Central memory CD8-positive, alpha-beta T cell (primary cell): Measurements from ENCODE around the gene SLC24A3.

Experiments used
- ATAC-seq: fragments of 150-1000 bp; cut with Tn5 transposase; replicated peaks from 2 replicates; pipeline ENCODE4 v1.10.0; 2022; ENCODE audit warnings: mild to moderate bottlenecking, moderate FRiP score, moderate number of reproducible peaks; ENCODE audit not compliant: poor library complexity, severe bottlenecking; ENCODE audit errors: extremely low read depth
- DNase-seq, 2 donors: peaks; one replicate each; pipeline ENCODE4 v3.0.0; 2021; ENCODE audit warnings: low spot score in 2 of 2
- H3K27ac Mint-ChIP-seq: one replicate; pipeline ENCODE4 v1.8.0; 2022; ENCODE audit warnings: low read depth, mild to moderate bottlenecking, moderate library complexity, mixed read lengths
- H3K27me3 Mint-ChIP-seq: one replicate; pipeline ENCODE4 v1.8.0; 2022; ENCODE audit warnings: mixed read lengths
- H3K36me3 Mint-ChIP-seq: one replicate; pipeline ENCODE4 v1.8.0; 2022; ENCODE audit warnings: mild to moderate bottlenecking, moderate library complexity, mixed read lengths; ENCODE audit not compliant: insufficient read depth
- H3K4me1 Mint-ChIP-seq: one replicate; pipeline ENCODE4 v1.8.0; 2022; ENCODE audit warnings: mixed read lengths
- H3K4me3 Mint-ChIP-seq: one replicate; pipeline ENCODE4 v1.8.0; 2022; ENCODE audit warnings: mild to moderate bottlenecking, moderate library complexity, mixed read lengths
- H3K9me3 Mint-ChIP-seq: one replicate; pipeline ENCODE4 v1.8.0; 2022; ENCODE audit warnings: mixed read lengths

Gene SLC24A3

DNA sequence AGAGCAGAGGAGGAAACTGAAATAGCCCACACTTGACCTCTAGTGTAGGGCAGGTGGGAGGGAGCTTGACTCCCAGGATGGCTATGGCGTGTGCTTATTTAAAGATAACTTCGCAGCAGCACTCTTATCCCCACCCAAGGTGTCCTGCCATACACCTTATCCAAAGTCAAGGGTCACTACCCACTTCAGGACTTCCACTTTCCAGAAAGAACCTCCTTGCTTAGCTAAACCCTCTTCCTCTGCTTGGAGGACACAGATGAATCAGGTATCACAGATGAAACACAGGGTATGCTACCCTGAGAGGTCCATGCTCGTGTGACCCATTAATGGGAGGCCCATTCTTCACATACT lies 547.9 kb downstream of the SLC24A3 start:
- DNase-seq (no peak), ATAC-seq (no peak)
- no peaks in the 10 kb centered on the region for H3K4me1 Mint-ChIP-seq
- H3K9me3 Mint-ChIP-seq = no peaks in the 10 kb centered on the region
- no peak overlapping the region for H3K27ac Mint-ChIP-seq
- no peaks in the 10 kb centered on the region for H3K36me3 Mint-ChIP-seq
- no peak overlapping the region for H3K4me3 Mint-ChIP-seq
- H3K27me3 Mint-ChIP-seq = peaks cover 33% of the 10 kb centered on the region

DNA sequence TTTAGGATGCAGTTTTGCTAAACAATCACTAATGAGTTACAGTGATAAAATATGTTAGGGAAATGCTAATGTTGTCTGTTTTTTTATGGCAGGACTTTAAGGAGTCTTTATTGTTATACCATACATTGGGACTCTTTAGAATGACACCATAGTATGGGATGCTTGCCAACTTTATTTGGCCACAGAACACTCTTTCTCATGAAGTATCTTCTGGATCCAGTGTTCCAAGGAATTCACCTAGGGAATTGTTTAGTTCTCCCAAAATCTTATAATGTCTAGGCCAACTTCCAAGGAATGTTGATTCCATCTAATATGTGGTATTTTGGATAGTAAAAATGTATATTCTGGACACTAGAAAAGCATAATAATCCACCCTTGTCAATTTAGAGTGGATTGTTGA lies 548.9 kb downstream of the SLC24A3 start:
- H3K36me3 Mint-ChIP-seq = no peaks in the 10 kb centered on the region
- no peak overlapping the region for H3K4me3 Mint-ChIP-seq
- ATAC-seq (no peak), DNase-seq (no peak)
- H3K4me1 Mint-ChIP-seq = no peaks in the 10 kb centered on the region
- H3K9me3 Mint-ChIP-seq = no peaks in the 10 kb centered on the region
- H3K27me3 Mint-ChIP-seq = peaks cover 28% of the 10 kb centered on the region
- H3K27ac Mint-ChIP-seq = no peak overlapping the region

DNA sequence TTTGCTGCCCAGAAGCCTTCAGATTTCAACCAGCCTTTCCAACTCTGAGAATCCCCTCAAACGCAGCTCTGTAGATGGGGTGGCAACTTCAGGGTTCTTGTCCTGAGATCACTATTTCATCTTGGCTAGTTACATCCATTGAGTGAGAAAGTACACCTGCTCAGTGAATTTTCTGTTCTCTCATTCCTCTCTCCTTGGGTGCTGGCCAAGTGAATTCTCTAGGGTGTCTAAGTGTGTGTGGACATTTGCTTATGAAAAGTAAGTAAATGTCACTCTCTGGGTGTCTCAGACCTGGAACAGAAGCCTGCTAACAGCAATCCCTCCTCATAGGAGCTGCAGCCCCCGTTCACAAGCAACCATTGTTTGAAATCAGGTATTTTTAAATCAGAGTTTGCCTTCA lies 549.4 kb downstream of the SLC24A3 start:
- no peaks in the 10 kb centered on the region for H3K9me3 Mint-ChIP-seq
- DNase-seq (no peak), ATAC-seq (no peak)
- H3K4me1 Mint-ChIP-seq = no peaks in the 10 kb centered on the region
- H3K27me3 Mint-ChIP-seq = peaks cover 22% of the 10 kb centered on the region
- H3K36me3 Mint-ChIP-seq = no peaks in the 10 kb centered on the region
- no peak overlapping the region for H3K4me3 Mint-ChIP-seq
- no peak overlapping the region for H3K27ac Mint-ChIP-seq

DNA sequence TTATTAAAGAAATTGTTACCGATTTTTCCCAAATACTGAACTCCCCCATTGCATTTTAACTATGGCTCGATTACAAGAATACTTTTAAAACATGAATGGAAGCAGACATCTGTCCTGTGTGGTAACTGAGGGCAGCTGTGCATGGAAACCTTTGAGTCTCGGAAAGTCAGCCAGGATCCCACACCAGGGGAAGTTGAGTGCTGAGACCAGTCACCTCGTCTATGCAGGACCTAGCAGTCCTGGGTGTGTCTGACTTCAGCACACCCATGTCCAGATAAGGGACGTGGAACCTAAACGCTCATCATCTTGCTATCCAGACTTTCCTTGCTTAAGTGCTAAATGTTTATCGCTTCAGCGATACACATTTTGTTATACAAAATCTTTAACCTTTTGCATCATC lies 551.8 kb downstream of the SLC24A3 start:
- no peaks in the 10 kb centered on the region for H3K4me1 Mint-ChIP-seq
- peaks cover 18% of the 10 kb centered on the region for H3K27me3 Mint-ChIP-seq
- H3K9me3 Mint-ChIP-seq = no peaks in the 10 kb centered on the region
- no peak overlapping the region for H3K27ac Mint-ChIP-seq
- DNase-seq (no peak), ATAC-seq (no peak)
- H3K4me3 Mint-ChIP-seq = no peak overlapping the region
- H3K36me3 Mint-ChIP-seq = no peaks in the 10 kb centered on the region

DNA sequence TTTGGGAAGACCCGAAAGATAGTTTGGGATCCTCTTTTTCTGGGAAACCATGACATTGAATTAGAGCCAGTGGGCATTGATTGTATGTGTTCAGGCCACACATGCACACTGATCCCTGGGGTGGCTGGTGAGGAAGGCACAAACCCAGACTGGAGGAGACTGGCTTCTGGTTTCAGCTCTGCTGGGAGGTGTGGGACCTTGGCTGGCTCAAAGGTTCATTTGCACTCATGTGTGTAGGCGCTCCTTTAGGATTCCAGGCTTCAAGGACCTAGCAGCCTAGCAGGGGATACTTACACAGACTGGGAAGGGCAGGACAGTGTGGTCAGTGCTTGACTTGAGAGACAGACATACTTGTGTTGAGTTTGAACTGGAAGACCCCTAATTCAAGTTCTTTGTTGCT lies 552.8 kb downstream of the SLC24A3 start:
- no peak for DNase-seq

DNA sequence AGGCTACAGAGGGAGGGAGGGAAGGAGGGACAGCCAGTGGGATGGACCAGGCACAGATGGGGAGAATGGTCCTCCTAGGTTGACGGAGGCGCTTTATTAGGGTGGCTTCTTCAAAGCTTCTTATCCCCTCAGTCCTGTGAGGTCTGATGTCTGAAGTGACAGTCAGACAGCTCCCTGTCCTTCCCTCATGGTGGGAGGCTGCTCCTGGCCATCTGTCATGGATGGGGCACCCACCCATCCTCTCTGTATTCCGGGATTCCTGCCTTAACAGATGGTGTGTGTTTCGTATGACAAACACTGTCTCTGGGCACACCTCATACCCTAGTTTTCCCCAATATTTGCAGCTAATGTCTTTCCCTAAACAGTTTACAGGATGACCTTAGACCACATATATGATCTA lies 553.5 kb downstream of the SLC24A3 start:
- no peaks in the 10 kb centered on the region for H3K9me3 Mint-ChIP-seq
- H3K4me3 Mint-ChIP-seq = no peak overlapping the region
- H3K4me1 Mint-ChIP-seq = no peaks in the 10 kb centered on the region
- no peak overlapping the region for H3K27ac Mint-ChIP-seq
- no peaks in the 10 kb centered on the region for H3K36me3 Mint-ChIP-seq
- peaks cover 3% of the 10 kb centered on the region for H3K27me3 Mint-ChIP-seq
- no peak for ATAC-seq
- no peak for DNase-seq

More for the DNA sequence above, 552.8 kb downstream of the SLC24A3 start:
- Mint-ChIP-seq H3K36me3 (no peaks in the 10 kb centered on the region), H3K9me3 (no peaks in the 10 kb centered on the region), H3K4me1 (no peaks in the 10 kb centered on the region), H3K27ac (no peak overlapping the region), H3K4me3 (no peak overlapping the region), H3K27me3 (peaks cover 9% of the 10 kb centered on the region)
- ATAC-seq = no peak

DNA sequence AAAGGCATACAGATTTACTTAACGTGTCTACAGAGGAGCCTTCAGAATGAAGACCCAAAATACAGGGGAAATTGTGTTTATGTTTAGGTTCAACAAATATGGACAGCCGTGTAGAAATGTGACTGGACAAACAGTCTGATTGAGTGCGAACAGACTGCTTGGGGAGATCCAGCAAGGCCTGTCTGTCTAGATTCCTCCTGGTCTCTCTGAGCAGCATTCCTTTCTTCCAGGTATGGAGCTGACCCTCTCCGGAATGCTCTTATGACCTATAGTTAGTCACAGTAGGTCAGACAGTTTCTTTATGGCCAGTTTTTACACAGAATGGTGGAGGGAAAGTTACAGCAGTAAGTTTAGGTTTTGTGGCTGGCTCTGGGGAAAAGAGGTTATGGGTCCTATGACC lies 554.6 kb downstream of the SLC24A3 start:
- no peak overlapping the region for H3K4me3 Mint-ChIP-seq
- DNase-seq (no peak), ATAC-seq (no peak)
- H3K27ac Mint-ChIP-seq = no peak overlapping the region
- H3K4me1 Mint-ChIP-seq = no peaks in the 10 kb centered on the region
- no peaks in the 10 kb centered on the region for H3K9me3 Mint-ChIP-seq
- no peaks in the 10 kb centered on the region for H3K36me3 Mint-ChIP-seq
- H3K27me3 Mint-ChIP-seq = no peaks in the 10 kb centered on the region

DNA sequence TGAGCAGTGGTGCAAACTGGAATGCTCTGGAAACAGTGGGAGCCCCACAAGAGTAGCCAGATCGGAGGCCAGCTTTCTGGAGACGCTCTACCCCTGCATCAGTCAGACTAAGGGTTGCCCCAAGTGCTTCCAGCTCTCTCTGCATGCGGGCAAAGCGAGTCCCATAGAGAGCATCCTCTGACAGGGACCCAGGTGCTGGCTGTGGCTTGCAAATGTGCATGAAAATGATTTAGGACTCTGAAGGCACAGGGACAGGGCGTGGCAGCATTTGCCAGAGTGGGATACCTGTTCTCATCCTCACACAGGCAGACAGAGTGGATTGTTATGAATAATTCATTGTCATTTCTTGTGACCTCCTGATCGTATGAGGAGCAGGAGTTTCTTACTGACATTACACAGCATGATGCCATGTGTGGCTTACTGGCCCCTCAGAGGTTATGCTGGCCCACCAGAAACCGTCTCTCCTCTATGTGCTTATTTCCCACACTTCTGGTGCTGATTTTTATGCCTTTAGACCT lies 555.9 kb downstream of the SLC24A3 start:
- DNase-seq (no peak), ATAC-seq (no peak)
- no peaks in the 10 kb centered on the region for H3K4me1 Mint-ChIP-seq
- H3K9me3 Mint-ChIP-seq = no peaks in the 10 kb centered on the region
- H3K27ac Mint-ChIP-seq = no peak overlapping the region
- no peaks in the 10 kb centered on the region for H3K27me3 Mint-ChIP-seq
- H3K36me3 Mint-ChIP-seq = no peaks in the 10 kb centered on the region
- no peak overlapping the region for H3K4me3 Mint-ChIP-seq

DNA sequence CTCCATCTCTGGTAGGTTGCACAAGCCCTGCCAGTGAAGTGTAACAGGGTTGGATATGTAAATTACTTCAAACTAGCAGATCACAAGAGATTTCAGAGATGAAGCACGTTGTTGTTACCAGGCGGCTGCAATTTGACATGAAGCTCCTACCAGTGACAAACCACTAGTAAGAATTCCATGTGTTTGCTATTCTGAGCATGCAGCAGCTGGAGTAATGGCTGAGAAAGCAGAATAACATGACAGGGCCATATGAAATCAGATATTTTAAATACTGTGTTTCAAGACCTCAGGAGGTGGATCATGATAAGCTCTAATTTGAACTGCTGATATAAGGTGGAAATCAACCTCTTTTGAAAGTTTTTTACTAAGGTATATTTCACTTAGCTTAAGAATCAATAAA lies 557.1 kb downstream of the SLC24A3 start:
- H3K4me1 Mint-ChIP-seq = no peaks in the 10 kb centered on the region
- H3K4me3 Mint-ChIP-seq = no peak overlapping the region

DNA sequence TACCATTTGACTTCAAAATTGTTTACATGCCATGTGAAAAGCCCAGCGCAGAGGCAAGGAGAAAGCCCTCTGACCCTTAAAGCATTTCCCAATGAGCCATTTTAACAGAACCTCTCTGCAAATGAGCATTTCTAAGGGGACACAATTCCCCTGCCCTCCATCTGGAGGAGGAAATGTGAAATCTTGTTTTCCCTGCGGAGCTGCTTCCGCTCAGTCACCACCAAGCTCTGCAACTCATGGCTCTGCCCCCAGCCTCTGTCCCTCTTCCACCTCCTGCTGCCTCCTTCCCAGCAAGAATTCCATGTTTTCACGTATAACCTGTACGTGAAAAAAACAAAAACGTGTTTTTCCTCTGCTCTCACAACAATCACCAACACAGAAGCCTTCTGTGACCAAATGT lies 557.9 kb downstream of the SLC24A3 start:
- H3K27me3 Mint-ChIP-seq = no peaks in the 10 kb centered on the region
- no peaks in the 10 kb centered on the region for H3K36me3 Mint-ChIP-seq
- DNase-seq = no peak
- H3K4me1 Mint-ChIP-seq = no peaks in the 10 kb centered on the region
- no peaks in the 10 kb centered on the region for H3K9me3 Mint-ChIP-seq
- no peak for ATAC-seq
- H3K27ac Mint-ChIP-seq = no peak overlapping the region
- no peak overlapping the region for H3K4me3 Mint-ChIP-seq

More for the DNA sequence above, 557.1 kb downstream of the SLC24A3 start:
- Mint-ChIP-seq H3K9me3 (no peaks in the 10 kb centered on the region), H3K27me3 (no peaks in the 10 kb centered on the region), H3K27ac (no peak overlapping the region), H3K36me3 (no peaks in the 10 kb centered on the region)
- ATAC-seq = no peak
- no peak for DNase-seq

DNA sequence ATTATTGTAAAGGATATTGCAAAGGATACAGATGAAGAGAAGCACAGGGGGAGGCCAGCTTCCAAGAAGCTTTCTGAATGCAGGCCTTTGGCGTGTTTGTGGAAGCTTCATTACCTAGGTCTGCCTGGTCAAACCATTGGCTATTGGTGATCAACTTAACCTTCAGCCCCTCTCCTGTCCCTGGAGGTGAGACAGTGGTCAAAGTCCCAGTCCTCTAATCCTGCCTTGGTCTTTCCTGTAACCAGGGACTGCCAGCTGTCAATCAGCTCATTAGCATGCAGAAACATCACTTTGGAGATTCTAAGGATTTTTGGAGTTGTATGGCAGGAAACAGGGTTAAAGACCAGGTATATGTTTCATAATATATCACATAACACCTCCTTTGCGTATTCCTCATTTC lies 558.6 kb downstream of the SLC24A3 start:
- no peaks in the 10 kb centered on the region for H3K4me1 Mint-ChIP-seq
- no peak overlapping the region for H3K27ac Mint-ChIP-seq
- no peaks in the 10 kb centered on the region for H3K9me3 Mint-ChIP-seq
- no peak overlapping the region for H3K4me3 Mint-ChIP-seq
- H3K27me3 Mint-ChIP-seq = no peaks in the 10 kb centered on the region
- H3K36me3 Mint-ChIP-seq = no peaks in the 10 kb centered on the region
- ATAC-seq (no peak), DNase-seq (no peak)
